T-cell (primary cell): ENCODE results near the gene MAL. TPM values are rescaled to one million over a fixed set of nuclear protein-coding genes. Genes with fewer than 3 reads are reported as not detected.
"Not testable (repeated sequence)": the region's sequence is repeated elsewhere in the genome, so short reads cannot be mapped to it uniquely, and the experiment has no call there.

Experiments
- ATAC-seq, 4 experiments: fragments of 200-7000 bp in 3 of 4; fragments of 150-1000 bp in 1 of 4; cut with Tn5 transposase; replicated peaks in 1 of 4; 1 replicate in 3 of 4; 2 replicates in 1 of 4; pipeline ENCODE4 v1.10.0; 2021; ENCODE audit warnings: moderate library complexity in 3 of 4, mild to moderate bottlenecking in 2 of 4, moderate number of reproducible peaks in 1 of 4
- CTCF ChIA-PET, 2 donors: fragments of 300-600 bp; sonication (Branson Sonifier 250); formaldehyde crosslinking; loops; one replicate each; lab custom pipeline; 2022; ENCODE audit warnings: antibody characterized with exemption in 2 of 2; lab: Charles Lee
- POLR2A ChIA-PET, 2 donors: fragments of 300-600 bp; sonication (Branson Sonifier 250); formaldehyde crosslinking; loops; one replicate each; lab custom pipeline; 2022; ENCODE audit warnings: antibody characterized with exemption in 2 of 2; lab: Charles Lee
- DNase-seq, 35 experiments: peaks; one replicate each; pipeline versions ENCODE4 v3.0.0 to v3.0.0-alpha.2; 2013 to 2023
- H3K27ac ChIP-seq: one replicate; pipeline ENCODE4 v1.5.1; 2013; ENCODE audit warnings: low read length
- H3K27me3 ChIP-seq, 2 experiments: replicated peaks in 1 of 2; 1 replicate in 1 of 2; 2 replicates in 1 of 2; pipeline versions ENCODE4 v1.6.1 to v1.7.0; 2013; ENCODE audit warnings: low read length in 1 of 2, mixed read lengths in 1 of 2; ENCODE audit not compliant: control insufficient read depth in 2 of 2, insufficient read depth in 2 of 2; ENCODE audit errors: extremely low read depth in 1 of 2
- H3K36me3 ChIP-seq, 2 donors: 1 replicate in 1 of 2; 2 replicates in 1 of 2; pipeline versions ENCODE4 v1.6.1 to v1.7.0; 2013; ENCODE audit warnings: low read length in 1 of 2; ENCODE audit not compliant: control insufficient read depth in 2 of 2, insufficient read depth in 1 of 2; ENCODE audit errors: extremely low read depth in 1 of 2
- H3K4me1 ChIP-seq, 2 experiments: 1 replicate in 1 of 2; 2 replicates in 1 of 2; pipeline versions ENCODE4 v1.6.1 to v1.7.0; 2013; ENCODE audit warnings: low read length in 2 of 2, mixed read lengths in 1 of 2; ENCODE audit not compliant: insufficient read depth in 2 of 2, control insufficient read depth in 1 of 2; ENCODE audit errors: extremely low read depth in 1 of 2
- H3K4me3 ChIP-seq, 2 donors: 1 replicate in 1 of 2; 2 replicates in 1 of 2; pipeline versions ENCODE4 v1.5.1 to v1.7.0; 2013; ENCODE audit warnings: mild to moderate bottlenecking in 2 of 2, low read length in 1 of 2, moderate library complexity in 1 of 2; ENCODE audit not compliant: control insufficient read depth in 1 of 2; ENCODE audit errors: extremely low read depth in 1 of 2
- H3K9me3 ChIP-seq: 2 replicates; pipeline ENCODE4 v1.7.0; 2013
- H3K27ac Mint-ChIP-seq, 2 donors: one replicate each; pipeline ENCODE4 v1.8.0; 2020 to 2021; ENCODE audit warnings: mild to moderate bottlenecking in 2 of 2, mixed read lengths in 2 of 2
- H3K27me3 Mint-ChIP-seq, 2 donors: one replicate each; pipeline ENCODE4 v1.8.0; 2021 to 2022; ENCODE audit warnings: mixed read lengths in 2 of 2
- H3K36me3 Mint-ChIP-seq: one replicate; pipeline ENCODE4 v1.8.0; 2021; ENCODE audit warnings: mixed read lengths
- H3K4me1 Mint-ChIP-seq, 3 donors: one replicate each; pipeline ENCODE4 v1.8.0; 2020 to 2022; ENCODE audit warnings: mixed read lengths in 3 of 3, mild to moderate bottlenecking in 1 of 3
- H3K4me3 Mint-ChIP-seq, 3 donors: one replicate each; pipeline ENCODE4 v1.8.0; 2020 to 2022; ENCODE audit warnings: mild to moderate bottlenecking in 3 of 3, mixed read lengths in 3 of 3, moderate library complexity in 3 of 3
- H3K9me3 Mint-ChIP-seq, 3 donors: one replicate each; pipeline ENCODE4 v1.8.0; 2020 to 2022; ENCODE audit warnings: mixed read lengths in 3 of 3
- WGBS: methylation state at CpG from one replicate; pipeline ENCODE4 v1.1.5; 2013; ENCODE audit warnings: missing lambda C conversion rate; ENCODE audit not compliant: insufficient coverage; 5-methylcytosine and 5-hydroxymethylcytosine counted together
- total RNA-seq, 35 experiments: library from RNA in 6 of 35; stranded (reverse) in 6 of 35; fragments of 120-200 nt in 1 of 35; gene quantifications; one replicate each; pipeline versions ENCODE4 v1.2.1 to v1.2.4 and lab custom pipeline; 2013 to 2026

The MAL gene
- total RNA-seq, 5 donors from 2014 or later (not counting 1 experiment from before 2014, with no cell fraction given), result 129 to 179 (median 150) TPM

DNA sequence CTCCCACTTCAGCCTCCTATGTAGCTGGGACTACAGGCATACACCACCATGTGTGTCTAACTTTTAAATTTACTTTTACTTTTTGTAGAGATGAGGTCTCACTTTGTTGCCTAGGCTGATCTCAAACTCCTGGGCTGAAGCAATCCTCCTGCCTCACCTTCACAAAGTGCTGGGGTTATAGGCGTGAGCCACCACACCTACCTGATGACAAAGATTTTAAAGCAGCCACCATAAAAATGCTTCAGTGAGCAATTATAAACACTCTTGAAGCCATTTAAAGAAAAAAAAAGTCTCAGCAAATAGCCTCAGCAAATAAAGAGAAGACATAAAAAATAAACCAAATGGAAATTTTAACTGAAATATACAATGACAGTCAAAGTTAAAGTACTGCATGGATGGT, 60.5 kb downstream of the MAL start:
- Mint-ChIP-seq H3K36me3 (peaks cover 39% of the 10 kb centered on the region), H3K4me1 (no peaks in the 10 kb centered on the region), H3K4me3 (no peak overlapping the region), H3K27me3 (no peaks in the 10 kb centered on the region), H3K9me3 (no peaks in the 10 kb centered on the region), H3K27ac (peak overlapping the region in 1 of 2 donors; percentile 21)
- DNase-seq (no peak), ATAC-seq (no peak)
- CTCF ChIA-PET, result no interaction called here
- Histone ChIP-seq H3K4me1 (no peaks in the 10 kb centered on the region), H3K9me3 (no peaks in the 10 kb centered on the region), H3K27ac (no peak overlapping the region), H3K36me3 (peaks cover 2 to 49% of the 10 kb centered on the region in 2 donors), H3K4me3 (no peak overlapping the region), H3K27me3 (no peaks in the 10 kb centered on the region)
- WGBS, result no CpG with 5 or more reads among the region's 1 CpG
- POLR2A ChIA-PET, result no interaction called here

DNA sequence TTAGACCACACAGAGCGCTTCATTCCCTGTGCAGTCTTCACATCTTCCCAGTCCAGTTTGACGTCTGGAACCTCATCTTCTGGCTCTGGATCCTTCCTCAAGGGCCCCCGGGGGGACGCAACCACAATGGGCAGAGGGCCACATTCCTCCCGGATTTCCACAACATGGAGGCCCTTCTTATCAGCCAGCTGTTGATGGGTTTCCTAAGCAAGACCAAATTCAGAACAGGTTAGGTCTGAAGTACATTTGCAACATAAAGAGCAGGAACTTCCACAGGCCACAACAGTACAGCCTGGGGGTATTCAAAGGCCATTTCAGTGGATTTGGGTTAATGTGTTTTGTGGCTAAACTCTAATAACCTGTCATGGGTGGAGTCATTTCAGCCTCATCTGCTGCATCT, 61.9 kb downstream of the MAL start:
- Histone ChIP-seq H3K27me3 (no peaks in the 10 kb centered on the region), H3K4me1 (no peaks in the 10 kb centered on the region), H3K36me3 (peaks cover 2 to 60% of the 10 kb centered on the region in 2 donors), H3K4me3 (no peak overlapping the region), H3K27ac (no peak overlapping the region), H3K9me3 (no peaks in the 10 kb centered on the region)
- no peak overlapping the region for H3K27ac Mint-ChIP-seq
- POLR2A ChIA-PET, result no interaction called here
- H3K4me3 Mint-ChIP-seq, result no peak overlapping the region
- H3K4me1 Mint-ChIP-seq, result no peaks in the 10 kb centered on the region
- peaks cover 47% of the 10 kb centered on the region for H3K36me3 Mint-ChIP-seq
- 100% methylated on average over 5 of the region's 5 CpGs for WGBS
- no peaks in the 10 kb centered on the region for H3K9me3 Mint-ChIP-seq
- CTCF ChIA-PET, result interaction anchor here in 1 of 2 donors (1.0 kb wide), 1 partner anchor 65 kb away, joined by 4 read pairs; no protein-coding TSS in a partner anchor
- DNase-seq (no peak), ATAC-seq (no peak)
- no peaks in the 10 kb centered on the region for H3K27me3 Mint-ChIP-seq

DNA sequence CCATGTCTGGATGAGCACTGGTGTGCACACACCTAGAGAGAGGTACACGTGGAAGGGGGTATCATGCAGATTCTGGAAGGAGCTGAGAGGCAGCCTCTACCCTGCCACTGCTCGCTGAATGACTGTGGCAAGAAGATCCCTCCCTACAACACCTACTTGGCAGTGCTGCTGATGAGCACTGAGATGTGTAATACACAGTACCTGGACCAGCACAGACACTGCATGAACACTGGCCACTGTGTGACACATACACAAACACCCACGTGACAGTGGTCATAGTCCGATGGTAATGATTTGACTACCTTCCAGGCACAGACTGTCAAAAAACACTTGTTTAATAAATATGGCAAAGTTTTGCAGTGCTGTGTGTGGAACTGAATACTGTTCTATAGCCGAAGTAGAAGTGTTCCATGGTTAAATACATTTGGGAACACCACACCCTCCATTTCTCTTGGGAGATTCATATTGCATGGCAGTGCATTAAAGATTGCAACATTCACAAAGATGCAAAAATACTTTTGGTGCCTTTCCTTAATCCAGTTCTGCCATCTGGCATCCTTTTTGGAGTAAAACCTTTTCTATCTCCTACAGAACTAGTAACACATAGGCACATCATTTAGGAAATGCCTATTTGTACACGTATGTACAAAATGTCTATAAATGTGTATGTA, 66.5 kb downstream of the MAL start:
- POLR2A ChIA-PET, result no interaction called here
- Histone ChIP-seq H3K36me3 (peaks cover 8 to 49% of the 10 kb centered on the region in 2 donors), H3K27me3 (no peaks in the 10 kb centered on the region), H3K9me3 (no peaks in the 10 kb centered on the region), H3K27ac (no peak overlapping the region), H3K4me3 (no peak overlapping the region), H3K4me1 (no peaks in the 10 kb centered on the region)
- Mint-ChIP-seq H3K36me3 (peaks cover 61% of the 10 kb centered on the region), H3K4me1 (peaks cover 30 to 36% (median 31%) of the 10 kb centered on the region in 3 donors), H3K27me3 (no peaks in the 10 kb centered on the region), H3K27ac (no peak overlapping the region), H3K4me3 (no peak overlapping the region), H3K9me3 (no peaks in the 10 kb centered on the region)
- DNase-seq (no peak), ATAC-seq (no peak)
- CTCF ChIA-PET, result interaction anchor here in 1 of 2 donors (1.7 kb wide), 1 partner anchor 12 kb away, joined by 3 read pairs; no protein-coding TSS in a partner anchor
- no CpG with 5 or more reads among the region's 6 CpGs for WGBS

DNA sequence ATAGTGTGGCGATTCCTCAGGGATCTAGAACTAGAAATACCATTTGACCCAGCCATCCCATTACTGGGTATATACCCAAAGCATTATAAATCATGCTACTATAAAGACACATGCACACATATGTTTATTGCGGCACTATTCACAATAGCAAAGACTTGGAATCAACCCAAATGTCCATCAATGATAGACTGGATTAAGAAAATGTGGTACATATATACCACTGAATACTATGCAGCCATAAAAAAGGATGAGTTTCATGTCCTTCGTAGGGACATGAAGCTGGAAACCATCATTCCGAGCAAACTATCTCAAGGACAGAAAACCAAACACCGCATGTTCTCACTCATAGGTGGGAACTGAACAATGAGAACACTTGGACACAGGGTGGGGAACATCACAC, 72.8 kb downstream of the MAL start:
- POLR2A ChIA-PET, H3K27me3 Mint-ChIP-seq, H3K9me3 ChIP-seq, H3K4me3 Mint-ChIP-seq, ATAC-seq, H3K4me1 ChIP-seq, CTCF ChIA-PET, H3K27me3 ChIP-seq, H3K9me3 Mint-ChIP-seq, H3K4me3 ChIP-seq, H3K27ac Mint-ChIP-seq, DNase-seq, H3K27ac ChIP-seq: not testable (repeated sequence)
- peaks cover under 1 to 36% of the 10 kb centered on the region in 2 donors for H3K36me3 ChIP-seq
- peaks cover 80% of the 10 kb centered on the region for H3K36me3 Mint-ChIP-seq
- WGBS, result no CpG with 5 or more reads among the region's 5 CpGs
- H3K4me1 Mint-ChIP-seq, result peaks cover 35 to 43% (median 36%) of the 10 kb centered on the region in 3 donors

DNA sequence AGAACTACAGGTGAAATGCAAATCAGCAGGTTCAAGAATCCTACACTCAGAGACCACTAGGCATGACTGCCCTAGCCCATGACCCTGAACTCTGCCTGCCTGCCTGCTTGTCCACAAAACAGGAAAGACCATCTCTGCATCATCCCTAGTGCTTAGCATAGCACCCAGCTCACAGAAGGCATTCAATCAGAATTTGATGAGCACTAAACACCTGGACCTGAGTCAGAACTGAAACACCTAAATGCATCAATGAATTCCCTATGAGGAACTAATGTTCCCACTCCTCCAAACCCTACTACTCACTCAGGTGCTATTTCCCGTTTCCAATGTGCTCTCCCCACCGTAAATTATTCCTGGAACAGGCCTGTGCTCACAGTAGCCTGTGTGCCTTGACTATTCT, 74.4 kb downstream of the MAL start:
- CTCF ChIA-PET, result interaction anchor here in 1 of 2 donors (1.2 kb wide), 1 partner anchor 23 kb away, joined by 4 read pairs; no protein-coding TSS in a partner anchor

More for the DNA sequence above, 74.4 kb downstream of the MAL start:
- H3K27ac ChIP-seq, result no peak overlapping the region
- H3K4me1 ChIP-seq, result no peaks in the 10 kb centered on the region
- no peaks in the 10 kb centered on the region for H3K27me3 ChIP-seq
- Mint-ChIP-seq H3K4me3 (no peak overlapping the region), H3K27ac (no peak overlapping the region), H3K27me3 (no peaks in the 10 kb centered on the region), H3K4me1 (peaks cover 25 to 29% (median 25%) of the 10 kb centered on the region in 3 donors), H3K36me3 (peaks cover 75% of the 10 kb centered on the region), H3K9me3 (no peaks in the 10 kb centered on the region)
- H3K4me3 ChIP-seq, result no peak overlapping the region
- POLR2A ChIA-PET, result no interaction called here
- H3K36me3 ChIP-seq, result peaks cover 6 to 44% of the 10 kb centered on the region in 2 donors
- 100% methylated on average over 2 of the region's 2 CpGs for WGBS
- H3K9me3 ChIP-seq, result no peaks in the 10 kb centered on the region
- no peak for DNase-seq
- no peak for ATAC-seq
